HG03378 (cell line): ENCODE data around the gene ZNF668.
A peak's percentile ranks its signal among the peaks of the same experiment; 100 is the strongest.

Source experiments
- ATAC-seq: cut with Tn5 transposase; IDR thresholded peaks from one replicate; pipeline ENCODE4 v1.9.1; 2021; ENCODE audit warnings: mild to moderate bottlenecking, moderate library complexity; ENCODE audit not compliant: unreplicated experiment

Gene ZNF668

DNA sequence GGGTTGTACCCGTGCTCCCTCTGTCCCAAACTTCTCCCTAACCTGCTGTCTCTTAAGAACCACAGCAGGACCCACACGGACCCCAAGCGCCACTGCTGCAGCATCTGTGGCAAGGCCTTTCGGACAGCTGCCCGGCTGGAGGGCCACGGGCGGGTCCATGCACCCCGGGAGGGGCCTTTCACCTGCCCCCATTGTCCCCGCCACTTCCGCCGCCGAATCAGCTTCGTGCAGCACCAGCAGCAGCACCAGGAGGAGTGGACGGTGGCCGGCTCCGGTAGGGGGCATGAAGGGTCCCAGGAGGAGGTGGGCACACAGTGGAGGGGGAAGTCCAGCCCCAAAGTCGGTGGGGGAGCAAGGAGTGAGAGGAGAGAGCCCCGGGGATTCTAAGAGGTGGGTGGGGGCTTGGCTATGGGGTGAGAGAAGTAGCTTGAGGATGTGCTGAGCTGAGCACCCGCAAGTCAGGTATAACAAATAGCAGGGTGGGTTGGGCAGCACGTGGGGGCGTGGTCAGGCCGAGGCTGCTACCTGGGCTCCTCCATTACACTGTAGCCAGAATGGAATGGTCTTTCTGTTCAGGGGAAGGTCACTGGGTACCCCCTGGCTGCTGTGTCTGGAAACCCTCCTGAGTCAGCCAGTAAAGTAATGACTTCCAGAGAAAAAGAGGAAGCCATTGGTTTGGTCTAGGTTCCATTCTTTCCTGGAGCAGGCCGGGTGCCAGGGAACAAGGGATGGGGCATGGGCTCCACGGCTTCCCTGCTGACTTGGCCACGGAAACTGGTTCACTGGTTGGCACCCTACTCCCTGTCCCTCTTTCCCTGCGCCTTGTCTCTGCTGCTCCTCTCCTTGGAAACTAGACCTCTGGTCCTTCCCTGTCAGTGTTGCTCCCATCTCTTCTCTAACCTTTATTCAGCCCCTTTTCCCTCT, 7.7 kb upstream of the ZNF668 start:
- no peak for ATAC-seq

GRCh38 chr16:31080756-31081419, 6.8 kb upstream of the ZNF668 start:
- no peak for ATAC-seq

GRCh38 chr16:31080035-31080629, 6.1 kb upstream of the ZNF668 start:
- no peak for ATAC-seq

GRCh38 chr16:31079342-31079944, 5.4 kb upstream of the ZNF668 start:
- no peak for ATAC-seq

GRCh38 chr16:31078597-31079341, 4.7 kb upstream of the ZNF668 start:
- no peak for ATAC-seq

DNA sequence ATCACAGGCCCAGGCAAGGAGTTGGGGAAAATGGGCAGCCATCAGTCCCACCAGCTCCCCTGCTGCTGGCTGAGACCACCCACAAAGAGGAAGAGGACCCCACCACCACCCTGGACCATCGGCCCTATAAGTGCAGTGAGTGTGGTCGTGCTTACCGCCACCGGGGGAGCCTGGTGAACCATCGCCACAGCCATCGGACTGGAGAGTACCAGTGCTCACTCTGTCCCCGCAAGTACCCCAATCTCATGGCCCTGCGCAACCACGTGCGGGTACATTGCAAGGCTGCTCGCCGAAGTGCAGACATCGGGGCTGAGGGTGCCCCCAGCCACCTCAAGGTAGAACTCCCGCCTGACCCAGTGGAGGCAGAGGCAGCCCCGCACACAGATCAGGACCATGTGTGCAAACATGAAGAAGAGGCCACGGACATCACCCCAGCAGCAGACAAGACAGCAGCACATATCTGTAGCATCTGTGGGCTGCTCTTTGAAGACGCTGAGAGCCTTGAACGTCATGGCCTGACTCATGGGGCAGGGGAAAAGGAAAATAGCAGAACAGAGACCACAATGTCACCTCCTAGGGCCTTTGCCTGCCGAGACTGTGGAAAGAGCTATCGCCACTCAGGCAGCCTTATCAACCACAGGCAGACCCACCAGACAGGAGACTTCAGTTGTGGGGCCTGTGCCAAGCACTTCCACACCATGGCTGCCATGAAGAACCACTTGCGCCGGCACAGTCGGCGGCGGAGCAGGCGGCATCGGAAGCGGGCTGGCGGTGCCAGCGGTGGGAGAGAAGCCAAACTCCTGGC, 3.8 kb upstream of the ZNF668 start:
- ATAC-seq, result no peak

DNA sequence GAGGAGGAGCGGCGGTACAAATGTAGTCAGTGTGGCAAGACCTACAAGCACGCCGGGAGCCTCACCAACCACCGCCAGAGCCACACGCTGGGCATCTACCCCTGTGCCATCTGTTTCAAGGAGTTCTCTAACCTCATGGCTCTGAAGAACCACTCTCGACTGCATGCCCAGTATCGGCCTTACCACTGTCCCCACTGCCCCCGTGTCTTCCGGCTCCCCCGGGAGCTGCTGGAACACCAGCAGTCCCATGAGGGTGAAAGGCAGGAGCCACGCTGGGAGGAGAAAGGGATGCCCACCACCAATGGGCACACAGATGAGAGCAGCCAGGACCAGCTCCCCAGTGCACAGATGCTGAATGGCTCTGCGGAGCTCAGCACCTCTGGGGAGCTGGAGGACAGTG, 3.0 kb upstream of the ZNF668 start:
- ATAC-seq, result no peak

DNA sequence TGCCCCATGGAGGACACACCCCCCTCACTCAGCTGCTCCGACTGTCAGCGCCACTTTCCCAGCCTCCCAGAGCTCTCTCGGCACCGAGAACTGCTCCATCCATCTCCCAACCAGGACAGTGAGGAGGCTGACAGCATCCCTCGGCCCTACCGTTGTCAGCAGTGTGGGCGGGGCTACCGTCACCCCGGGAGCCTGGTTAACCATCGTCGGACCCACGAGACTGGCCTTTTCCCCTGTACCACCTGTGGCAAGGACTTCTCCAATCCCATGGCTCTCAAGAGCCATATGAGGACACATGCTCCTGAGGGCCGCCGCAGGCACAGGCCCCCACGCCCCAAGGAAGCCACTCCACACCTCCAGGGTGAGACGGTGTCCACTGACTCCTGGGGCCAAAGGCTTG, 2.3 kb upstream of the ZNF668 start:
- ATAC-seq, result no peak

DNA sequence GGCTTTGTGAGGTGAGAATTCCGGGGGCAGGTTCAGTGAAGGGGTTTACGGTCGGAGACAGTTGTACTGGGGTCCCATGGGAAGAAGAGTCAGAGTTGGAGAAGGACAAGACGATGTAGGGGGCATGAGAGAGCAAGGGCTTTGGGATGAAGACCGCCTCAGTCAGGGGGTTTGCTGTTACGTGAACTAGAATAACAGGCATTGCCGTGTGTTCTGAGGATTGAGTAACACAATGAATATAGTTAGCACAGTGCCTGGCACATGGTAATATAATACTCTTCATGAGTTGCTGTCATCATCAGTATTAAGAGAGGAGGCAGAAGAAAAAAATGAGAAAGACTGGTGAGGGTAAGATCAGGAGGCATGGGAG, 759 bp upstream of the ZNF668 start:
- no peak for ATAC-seq

GRCh38 chr16:31073142-31073969, 684 bp downstream of the ZNF668 start:
- ATAC-seq, result peak; percentile 52

DNA sequence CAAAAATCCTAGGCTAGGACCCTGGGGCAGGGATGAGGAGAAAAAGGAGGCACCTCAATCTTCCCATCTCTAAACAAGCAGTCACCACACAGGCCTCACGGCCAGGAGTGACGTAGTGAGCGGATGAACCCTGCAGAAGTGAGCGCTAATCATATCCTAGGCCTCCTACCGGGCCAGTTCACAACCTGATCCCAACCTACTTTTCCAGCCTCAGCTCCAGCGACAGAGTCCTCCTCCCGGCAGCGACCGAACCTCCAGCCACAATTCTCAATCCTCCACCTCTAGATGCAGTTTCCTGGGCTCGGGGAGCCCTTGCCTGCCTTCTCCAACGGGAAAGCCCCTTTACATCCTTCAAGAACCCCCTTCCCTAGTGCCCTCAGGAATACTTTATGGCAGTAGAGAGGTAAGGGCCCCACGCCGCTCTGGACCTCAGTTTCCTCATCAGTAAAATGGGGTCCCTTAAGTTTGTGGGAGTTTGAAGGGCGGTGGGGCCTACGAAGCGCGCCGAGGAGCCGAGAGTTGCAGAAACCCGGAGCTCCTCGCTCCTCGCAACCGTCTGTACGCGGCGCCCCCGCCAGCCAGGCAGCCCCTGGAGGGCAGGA, 1.4 kb downstream of the ZNF668 start:
- no peak for ATAC-seq

GRCh38 chr16:31071861-31072260, 2.2 kb downstream of the ZNF668 start:
- ATAC-seq, result no peak

DNA sequence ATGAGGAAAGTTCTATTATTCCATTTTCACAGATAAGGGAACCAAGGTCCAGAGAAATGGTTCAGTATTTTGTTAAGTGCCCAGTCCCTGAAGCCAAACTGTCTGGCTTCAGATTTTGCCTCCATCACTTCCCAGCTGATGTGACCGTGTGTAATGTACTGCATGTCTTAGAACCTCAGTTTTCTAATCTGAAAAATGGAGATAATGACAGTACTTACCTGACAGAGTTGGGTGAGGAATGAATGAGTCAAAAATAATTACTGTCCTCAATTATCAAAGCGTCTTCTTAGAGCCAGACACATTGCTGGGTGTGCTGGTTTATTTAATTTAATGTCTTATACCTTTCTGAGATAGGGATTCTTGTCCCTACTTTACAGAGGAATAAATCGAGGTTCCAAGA, 6.7 kb downstream of the ZNF668 start:
- no peak for ATAC-seq

- no peak for ATAC-seq
Measured at GRCh38 chr16:31064882-31065461, 9.1 kb downstream of the ZNF668 start.

DNA sequence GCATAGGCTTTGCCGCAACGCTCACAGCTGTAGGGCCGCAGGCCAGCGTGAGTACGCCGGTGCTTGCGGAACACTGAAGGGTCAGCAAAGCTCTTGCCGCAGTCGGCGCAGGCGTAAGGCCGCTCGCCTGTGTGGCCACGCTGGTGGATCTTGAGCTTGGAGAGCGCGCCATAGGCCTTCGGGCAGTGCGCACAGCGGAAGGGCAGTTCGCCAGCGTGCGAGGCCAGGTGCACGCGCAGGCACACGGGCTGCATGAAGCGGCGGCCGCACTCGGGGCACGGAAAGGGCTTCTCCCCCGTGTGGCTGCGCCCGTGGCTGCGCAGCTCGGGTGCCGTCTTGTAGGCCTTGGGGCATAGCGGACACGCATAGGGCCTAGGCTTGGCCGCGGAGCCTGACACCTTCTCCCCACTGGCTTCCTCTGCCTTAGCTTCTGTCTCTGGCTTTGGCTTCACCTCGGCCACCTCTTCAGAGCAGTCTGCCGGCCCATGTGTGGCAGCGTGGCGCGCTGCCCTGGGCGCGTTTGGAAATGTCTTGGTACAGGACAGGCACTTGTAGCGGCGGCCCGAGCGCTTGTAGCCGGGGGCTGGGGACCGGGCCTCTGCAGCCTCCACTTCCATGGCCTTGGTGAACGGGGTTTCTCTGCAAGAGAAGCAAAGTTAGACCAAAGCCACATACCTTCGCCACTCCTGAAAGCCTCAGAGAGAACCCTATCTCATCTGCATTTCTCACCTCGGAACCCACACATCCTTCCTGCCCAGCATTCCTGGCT, 10.0 kb downstream of the ZNF668 start:
- no peak for ATAC-seq

GRCh38 chr16:31063495-31063842, 10.6 kb downstream of the ZNF668 start:
- ATAC-seq, result no peak

DNA sequence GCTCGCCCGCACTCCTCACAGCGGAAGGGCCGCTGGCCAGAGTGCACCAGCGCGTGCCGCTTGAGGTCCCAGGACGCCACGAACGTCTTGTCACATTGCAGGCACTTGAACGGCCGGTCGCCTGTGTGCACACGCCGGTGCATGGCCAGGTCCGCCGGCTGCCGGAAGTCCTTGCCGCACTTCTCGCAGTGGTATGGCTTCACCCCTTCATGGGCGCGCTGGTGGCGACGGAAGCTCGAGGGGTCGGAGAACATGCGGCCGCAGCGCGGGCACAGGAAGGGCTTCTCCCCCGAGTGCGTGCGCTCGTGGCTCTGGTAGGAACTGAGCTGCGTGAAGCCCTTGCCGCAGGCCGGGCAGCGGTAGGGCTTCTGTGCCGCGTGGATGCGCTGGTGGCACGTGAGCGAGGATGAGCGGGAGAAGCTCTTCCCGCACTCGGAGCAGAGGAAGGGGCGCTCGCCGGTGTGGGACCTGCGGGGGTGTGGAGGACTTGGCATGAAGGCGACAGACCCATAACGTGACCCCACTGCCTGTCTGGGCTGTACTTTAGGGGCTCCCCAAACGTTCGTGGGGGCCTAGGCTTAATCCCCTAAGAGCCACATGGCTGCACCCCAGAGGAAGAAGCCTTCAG, 12.1 kb downstream of the ZNF668 start:
- ATAC-seq, result no peak
